Left lung (tissue), 10 donors: ENCODE measurements around the gene ABCC8. TPM values are rescaled to one million over a fixed set of nuclear protein-coding genes. Genes with fewer than 3 reads are reported as not detected.
A peak's percentile ranks its signal among the peaks of the same experiment; 100 is the strongest.

Source experiments
- ATAC-seq: fragments of 200-7000 bp; cut with Tn5 transposase; one replicate; pipeline ENCODE4 v1.9.1; 2020; ENCODE audit warnings: moderate library complexity
- DNase-seq, 4 donors: peaks; one replicate each; pipeline ENCODE4 v3.0.0-alpha.2; 2013 to 2020
- H3K27ac ChIP-seq, 2 donors: fragments of 200-600 bp; sonication (generic) in 1 of 2; one replicate each; pipeline versions ENCODE4 v1.5.0 to v1.8.0; 2020 to 2021
- H3K27me3 ChIP-seq, 2 donors: fragments of 200-600 bp; sonication (generic) in 1 of 2; one replicate each; pipeline versions ENCODE4 v1.5.0 to v1.8.0; 2020 to 2021
- H3K36me3 ChIP-seq, 2 donors: fragments of 200-600 bp; sonication (generic) in 1 of 2; one replicate each; pipeline versions ENCODE4 v1.5.0 to v1.8.0; 2020 to 2021
- H3K4me1 ChIP-seq, 2 donors: fragments of 200-600 bp; one replicate each; pipeline ENCODE4 v1.8.0; 2021
- H3K4me3 ChIP-seq, 2 donors: fragments of 200-600 bp; sonication (generic) in 1 of 2; one replicate each; pipeline versions ENCODE4 v1.5.0 to v1.8.0; 2020 to 2021; ENCODE audit warnings: mild to moderate bottlenecking in 1 of 2
- H3K9me3 ChIP-seq, 2 donors: fragments of 200-600 bp; sonication (generic) in 1 of 2; one replicate each; pipeline versions ENCODE4 v1.5.0 to v1.8.0; 2020 to 2021
- CTCF ChIP-seq, 2 donors: fragments of 200-600 bp; sonication (generic) in 1 of 2; IDR thresholded peaks; one replicate each; pipeline versions ENCODE4 v1.5.0 to v1.8.0; 2021; ENCODE audit warnings: antibody characterized with exemption in 2 of 2
- intact Hi-C, 2 donors: fragments of 100-400 bp; cut with DNase I; formaldehyde crosslinking; loops; one replicate each; pipeline versions ENCODE4 v1.11.2 to v1.14.2; 2022
- polyA plus RNA-seq, 6 donors: library from polyadenylated mRNA; unstranded; fragments of 120-200 nt; gene quantifications; one replicate each; pipeline ENCODE4 v1.2.1, GENCODE V29; 2013; ENCODE audit not compliant: insufficient read length in 6 of 6
- total RNA-seq, 2 donors: library from RNA; stranded (reverse); fragmentation: NEBNext Ultra II Directional; extraction: Animal tissue kit (Norgen Biotek cat#: 25700); gene quantifications; one replicate each; pipeline ENCODE4 v1.2.1, GENCODE V29; 2021
- donor health status: DM: no; HTN: yes; CAD: no.
- donor health status: DM: no; HTN: no; CAD: no.

The ABCC8 gene
- total and polyA plus RNA-seq, 8 donors: 0.52 to 11.1 (median 6.0) TPM

GRCh38 chr11:17389957-17390649, 86.5 kb downstream of the ABCC8 start:
- Histone ChIP-seq H3K27ac (no peak overlapping the region), H3K4me1 (peaks cover 0 to 19% of the 10 kb centered on the region in 2 donors), H3K36me3 (no peaks in the 10 kb centered on the region), H3K4me3 (peak overlapping the region in 1 of 2 donors; percentile 53), H3K27me3 (peaks cover 0 to 26% of the 10 kb centered on the region in 2 donors), H3K9me3 (no peaks in the 10 kb centered on the region)
- peak in 1 of 4 donors; percentile 66 for DNase-seq
- TF ChIP-seq CTCF (IDR thresholded peaks at IDR 0.05): no peak
- no peak for ATAC-seq
- intact Hi-C loops: loop anchor here in 1 of 2 donors (10.0 kb wide), 1 partner anchor 115 kb away; no protein-coding TSS in a partner anchor

DNA sequence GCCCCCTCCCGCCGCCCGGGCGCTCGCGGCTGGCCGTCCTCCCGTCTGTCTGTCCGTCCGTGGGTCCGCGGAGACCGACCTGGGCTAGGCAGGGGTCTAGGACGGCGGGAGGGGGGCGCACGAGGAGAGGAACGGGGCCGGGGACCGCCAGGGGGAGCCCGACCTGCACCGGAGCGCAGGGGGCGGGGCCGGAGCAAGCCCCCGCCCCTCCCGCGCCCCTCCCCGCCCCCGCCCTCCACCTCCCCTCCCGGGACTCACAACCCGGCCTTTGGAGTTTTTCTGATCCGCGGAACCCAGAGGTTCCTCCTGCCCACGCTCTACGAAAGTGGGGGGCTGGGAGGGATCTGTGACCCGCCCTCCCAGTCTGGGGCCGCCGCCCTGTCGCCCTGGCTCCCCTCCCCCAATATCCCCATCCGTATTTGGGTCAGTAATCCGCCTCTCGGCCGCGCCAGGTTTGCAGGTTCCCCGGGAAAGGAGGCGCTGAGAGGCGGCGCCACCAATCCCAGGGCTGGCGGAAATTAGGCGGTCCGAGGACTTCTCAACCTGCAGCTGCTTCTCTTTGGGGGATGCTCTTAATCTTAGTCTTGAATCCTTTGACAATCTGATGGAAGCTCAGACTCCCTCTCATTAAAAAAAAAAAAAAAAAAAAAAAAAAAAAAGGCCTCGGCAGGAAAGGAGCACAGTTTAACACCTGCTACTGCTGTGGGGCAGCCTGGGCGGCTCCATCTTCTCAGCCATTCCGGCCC, 87.3 kb downstream of the ABCC8 start:
- ATAC-seq: peak; percentile 84
- Histone ChIP-seq H3K4me3 (peak overlapping the region; percentile 19 to 53), H3K36me3 (no peaks in the 10 kb centered on the region), H3K9me3 (no peaks in the 10 kb centered on the region), H3K4me1 (peaks cover 0 to 19% of the 10 kb centered on the region in 2 donors), H3K27me3 (peaks cover 0 to 26% of the 10 kb centered on the region in 2 donors), H3K27ac (no peak overlapping the region)
- intact Hi-C loops: loop anchor here in 1 of 2 donors (10.0 kb wide), 1 partner anchor 115 kb away; no protein-coding TSS in a partner anchor
- peak in 3 of 4 donors; percentile 73 to 92 (median 77) for DNase-seq
- peak; percentile 63 to 74 for TF ChIP-seq CTCF (IDR thresholded peaks at IDR 0.05)

DNA sequence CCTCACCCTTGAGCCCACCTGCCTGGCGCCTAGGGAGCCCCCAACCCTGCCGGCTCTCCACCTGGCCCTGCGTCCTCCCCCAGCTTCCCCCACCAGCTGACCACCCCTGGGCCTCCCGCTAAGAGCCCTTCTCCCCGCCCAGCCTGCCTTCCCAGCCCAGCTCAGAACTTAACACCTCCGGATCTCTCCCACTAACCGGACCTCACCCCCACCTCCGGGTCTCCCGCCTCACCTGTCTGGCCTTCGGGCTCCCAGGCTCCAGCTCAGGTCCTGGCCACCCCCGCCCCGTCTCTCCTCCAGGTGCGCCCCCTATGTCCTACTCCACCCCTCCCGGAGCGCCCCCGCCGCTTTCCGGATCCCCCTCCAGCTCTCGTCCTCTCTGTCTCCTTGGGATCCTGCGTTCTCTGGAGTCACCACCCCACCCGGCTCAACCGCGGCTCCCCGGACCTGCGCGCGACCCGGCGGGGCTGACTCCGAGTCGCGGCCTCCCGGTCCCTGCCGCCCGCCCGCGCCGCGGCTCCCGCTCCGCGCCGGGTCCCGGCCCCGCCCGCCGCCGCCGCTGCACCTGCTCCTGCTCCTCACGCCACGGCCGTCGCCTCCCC, 87.9 kb downstream of the ABCC8 start, which contains the start of gene KCNJ11:
Gene KCNJ11 (minus strand): TSS at position 51 of the 602 bp plus-strand sequence. CDS start 568 bp downstream, outside the sequence.
- no peaks in the 10 kb centered on the region for H3K36me3 ChIP-seq
- intact Hi-C loops: loop anchor here in 1 of 2 donors (10.0 kb wide), 1 partner anchor 116 kb away; no protein-coding TSS in a partner anchor
- TF ChIP-seq CTCF (IDR thresholded peaks at IDR 0.05): no peak
- H3K27me3 ChIP-seq: peaks cover 0 to 26% of the 10 kb centered on the region in 2 donors
- peaks cover 0 to 19% of the 10 kb centered on the region in 2 donors for H3K4me1 ChIP-seq
- ATAC-seq: peak; percentile 10
- no peak within 1 kb of the TSS for H3K27ac ChIP-seq
- H3K4me3 ChIP-seq: peak within 1 kb of the TSS; percentile 19 to 53
- no peak for DNase-seq
- no peaks in the 10 kb centered on the region for H3K9me3 ChIP-seq

GRCh38 chr11:17387811-17388210, 88.8 kb downstream of the ABCC8 start:
- Histone ChIP-seq H3K9me3 (no peaks in the 10 kb centered on the region), H3K4me1 (peaks cover 0 to 19% of the 10 kb centered on the region in 2 donors), H3K27ac (no peak overlapping the region), H3K4me3 (no peak overlapping the region), H3K27me3 (peaks cover 0 to 26% of the 10 kb centered on the region in 2 donors), H3K36me3 (no peaks in the 10 kb centered on the region)
- ATAC-seq: no peak
- no peak for DNase-seq
- TF ChIP-seq CTCF (IDR thresholded peaks at IDR 0.05): no peak
- intact Hi-C loops: loop anchor here in 1 of 2 donors (10.0 kb wide), 1 partner anchor 117 kb away; no protein-coding TSS in a partner anchor
